Activated CD8-positive, alpha-beta memory T cell treated with anti-CD3 and anti-CD28 coated beads for 1 hour (primary cell): ENCODE data around the gene AMDHD2.
A peak's percentile ranks its signal among the peaks of the same experiment; 100 is the strongest.
"Not testable (repeated sequence)": the region's sequence is repeated elsewhere in the genome, so short reads cannot be mapped to it uniquely, and the experiment has no call there.

ENCODE experiments used
- DNase-seq, 2 donors: peaks; one replicate each; pipeline ENCODE4 v3.0.0-alpha.2; 2020; ENCODE audit warnings: low read depth in 1 of 2; ENCODE audit errors: extremely low read depth in 1 of 2

AMDHD2 gene

DNA sequence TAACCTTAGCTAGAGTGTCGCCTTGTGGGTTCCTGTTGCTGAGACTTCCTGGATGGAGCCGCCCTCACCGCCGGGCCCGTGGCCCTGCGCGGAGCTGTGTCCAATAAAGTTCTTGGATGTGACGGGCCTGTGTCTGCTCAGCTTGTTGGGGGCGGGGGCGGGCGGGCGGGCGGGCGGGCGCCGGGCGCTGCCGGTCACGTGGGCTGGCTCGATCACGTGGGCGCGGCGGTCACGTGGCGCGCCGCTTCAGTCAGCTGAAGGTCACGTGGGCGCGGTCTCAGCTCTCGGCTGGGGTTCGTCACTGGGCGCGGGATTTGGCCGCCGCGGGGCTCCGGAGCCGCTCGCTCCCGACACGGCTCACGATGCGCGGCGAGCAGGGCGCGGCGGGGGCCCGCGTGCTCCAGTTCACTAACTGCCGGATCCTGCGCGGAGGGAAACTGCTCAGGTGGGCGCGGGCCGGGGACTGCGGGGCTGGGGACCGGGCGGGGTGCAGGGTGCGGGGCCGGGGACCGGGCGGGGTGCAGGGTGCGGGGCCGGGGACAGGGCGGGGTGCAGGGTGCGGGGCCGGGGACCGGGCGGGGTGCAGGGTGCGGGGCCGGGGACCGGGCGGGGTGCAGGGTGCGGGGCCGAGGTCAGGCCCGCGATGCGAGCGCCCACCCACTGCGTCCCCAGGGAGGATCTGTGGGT lies at the start of gene AMDHD2:
TSS of gene AMDHD2 (plus strand) at position 275 of the 687 bp plus-strand sequence. CDS start at position 363, 88 bp downstream.
- DNase-seq = peak; percentile 66 to 87

- no peak for DNase-seq
Measured at GRCh38 chr16:2470603-2471015, 49.6 kb upstream of the AMDHD2 start.

DNA sequence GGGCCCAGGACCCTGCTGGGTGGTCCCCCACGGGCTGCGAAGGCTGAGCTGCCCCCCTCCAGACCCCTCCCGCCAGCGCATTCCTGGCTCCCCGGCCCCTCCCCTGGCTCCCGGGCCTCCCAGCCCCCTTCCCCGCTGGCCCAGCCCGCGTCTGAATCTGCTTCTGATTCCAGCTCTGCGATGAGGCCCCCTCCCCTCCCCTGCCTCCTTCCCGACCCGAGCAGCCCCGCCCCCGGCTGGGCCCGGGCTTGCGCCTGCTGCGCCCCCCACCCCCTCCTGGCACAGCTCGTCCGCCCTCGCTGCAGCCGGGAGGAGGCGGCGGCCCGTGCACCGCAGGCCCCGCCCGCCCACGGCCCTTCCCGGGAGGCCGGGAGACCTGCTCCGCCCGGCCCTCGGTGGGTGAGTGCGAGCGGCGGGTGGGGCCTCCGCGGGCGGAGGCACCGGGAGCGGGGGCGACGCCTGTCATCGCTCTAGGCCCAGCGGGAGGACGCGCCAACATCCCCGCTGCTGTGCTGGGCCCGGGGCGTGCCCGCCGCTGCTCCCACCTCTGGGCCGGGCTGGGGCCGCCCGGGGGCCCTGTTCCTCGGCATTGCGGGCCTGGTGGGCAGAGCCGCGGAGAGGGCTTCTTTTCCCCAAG lies 49.0 kb upstream of the AMDHD2 start, which contains the start of gene NTN3:
TSS of gene NTN3 (plus strand) at position 282 of the 637 bp plus-strand sequence. CDS start 405 bp downstream, outside the sequence.
- no peak for DNase-seq

GRCh38 chr16:2471653-2472487 lies 48.3 kb upstream of the AMDHD2 start:
- no peak for DNase-seq

DNA sequence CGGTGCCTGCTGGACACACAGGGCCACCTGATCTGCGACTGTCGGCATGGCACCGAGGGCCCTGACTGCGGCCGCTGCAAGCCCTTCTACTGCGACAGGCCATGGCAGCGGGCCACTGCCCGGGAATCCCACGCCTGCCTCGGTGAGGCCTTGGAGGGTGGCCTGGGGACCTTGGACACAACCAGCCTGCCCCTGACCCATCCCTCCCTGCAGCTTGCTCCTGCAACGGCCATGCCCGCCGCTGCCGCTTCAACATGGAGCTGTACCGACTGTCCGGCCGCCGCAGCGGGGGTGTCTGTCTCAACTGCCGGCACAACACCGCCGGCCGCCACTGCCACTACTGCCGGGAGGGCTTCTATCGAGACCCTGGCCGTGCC lies 47.7 kb upstream of the AMDHD2 start:
- DNase-seq = no peak

- no peak for DNase-seq
Measured at GRCh38 chr16:2472885-2473445, 47.2 kb upstream of the AMDHD2 start.

DNA sequence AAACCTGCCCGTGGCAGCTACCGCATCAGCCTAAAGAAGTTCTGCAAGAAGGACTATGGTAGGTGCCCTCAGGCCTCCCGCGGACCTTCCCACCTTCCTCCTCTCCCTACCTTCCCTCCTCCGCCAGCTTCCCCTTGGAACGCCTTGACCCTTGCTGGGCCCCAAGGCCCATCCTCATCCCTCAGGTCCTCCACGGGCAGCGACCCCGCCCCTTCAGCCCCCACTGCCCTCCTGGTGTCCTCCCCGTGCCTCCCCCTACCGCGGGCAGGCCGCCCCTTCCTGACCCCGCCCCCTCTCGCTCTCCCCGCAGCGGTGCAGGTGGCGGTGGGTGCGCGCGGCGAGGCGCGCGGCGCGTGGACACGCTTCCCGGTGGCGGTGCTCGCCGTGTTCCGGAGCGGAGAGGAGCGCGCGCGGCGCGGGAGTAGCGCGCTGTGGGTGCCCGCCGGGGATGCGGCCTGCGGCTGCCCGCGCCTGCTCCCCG lies 46.7 kb upstream of the AMDHD2 start:
- DNase-seq = no peak

GRCh38 chr16:2473999-2474876 lies 45.9 kb upstream of the AMDHD2 start:
- DNase-seq = peak; percentile 23 to 40

- peak; percentile 27 to 70 for DNase-seq
Measured at GRCh38 chr16:2474877-2475412, 45.2 kb upstream of the AMDHD2 start, which contains the start of gene TBC1D24. Gene TBC1D24 (plus strand): TSS chr16:2475127. CDS start chr16:2496149, 21,022 bp downstream.

- peak in 1 of 2 donors; percentile 31 for DNase-seq
Measured at GRCh38 chr16:2475413-2476344, 44.5 kb upstream of the AMDHD2 start.

DNA sequence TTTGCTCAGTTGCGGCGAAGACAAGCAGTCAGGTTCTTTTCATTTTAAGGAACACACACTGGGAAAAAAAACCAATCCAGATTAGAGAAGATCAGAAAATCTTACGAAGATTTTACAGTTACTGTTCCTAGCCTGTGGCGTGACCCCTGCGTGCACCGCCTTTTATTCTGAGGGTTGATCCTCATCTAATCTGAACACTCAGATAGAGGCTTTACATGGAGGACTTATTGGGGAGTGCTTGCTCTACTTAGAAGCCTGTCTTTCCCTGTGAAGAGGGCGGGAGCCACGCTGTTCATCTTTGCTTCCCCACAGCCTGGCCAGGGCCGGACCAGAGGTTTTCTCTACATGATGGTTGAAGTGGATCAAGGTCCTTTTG lies 43.8 kb upstream of the AMDHD2 start:
- no peak for DNase-seq

GRCh38 chr16:2476741-2477140 lies 43.4 kb upstream of the AMDHD2 start:
- no peak for DNase-seq

DNA sequence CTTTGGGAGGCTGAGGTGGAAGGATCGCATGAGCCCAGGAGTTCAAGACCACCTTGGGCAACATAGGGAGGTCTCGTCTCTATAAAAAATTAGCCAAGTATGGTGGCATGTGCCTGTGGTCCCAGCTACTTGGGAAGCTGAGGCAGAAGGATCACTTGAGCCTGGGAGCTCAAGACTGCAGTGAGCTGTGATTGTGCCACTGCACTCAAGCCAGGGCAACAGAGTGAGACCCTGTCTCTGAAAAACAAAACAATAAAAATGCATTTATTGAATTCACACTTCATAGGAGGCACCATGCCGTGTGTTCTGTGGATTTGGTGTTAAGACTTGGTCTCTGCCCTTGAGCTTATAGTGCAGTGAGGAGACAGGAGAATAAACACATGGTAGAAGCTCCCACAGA lies 42.8 kb upstream of the AMDHD2 start:
- no peak for DNase-seq

DNA sequence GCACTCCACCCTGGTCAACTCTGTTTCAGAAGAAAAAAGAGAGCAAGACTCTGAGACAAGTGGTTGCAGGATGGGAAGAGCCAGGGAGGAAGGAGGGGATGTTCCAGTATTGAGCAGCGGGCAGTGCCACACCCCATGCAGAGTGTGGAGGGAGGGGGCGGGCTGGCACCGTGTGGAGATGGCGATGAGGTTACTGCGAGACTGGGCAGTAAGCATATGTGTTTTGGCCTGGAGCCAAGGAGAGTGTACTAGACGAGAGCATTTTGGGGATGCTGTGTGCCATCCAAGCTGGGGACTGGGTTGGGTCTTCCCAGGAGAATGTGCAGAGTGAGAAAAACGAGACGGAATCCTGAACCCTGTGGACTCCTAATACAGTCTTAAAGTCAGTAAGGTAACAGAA lies 41.9 kb upstream of the AMDHD2 start:
- DNase-seq = no peak

- DNase-seq = not testable (repeated sequence)
Measured at GRCh38 chr16:2479996-2480395, 40.2 kb upstream of the AMDHD2 start.

DNA sequence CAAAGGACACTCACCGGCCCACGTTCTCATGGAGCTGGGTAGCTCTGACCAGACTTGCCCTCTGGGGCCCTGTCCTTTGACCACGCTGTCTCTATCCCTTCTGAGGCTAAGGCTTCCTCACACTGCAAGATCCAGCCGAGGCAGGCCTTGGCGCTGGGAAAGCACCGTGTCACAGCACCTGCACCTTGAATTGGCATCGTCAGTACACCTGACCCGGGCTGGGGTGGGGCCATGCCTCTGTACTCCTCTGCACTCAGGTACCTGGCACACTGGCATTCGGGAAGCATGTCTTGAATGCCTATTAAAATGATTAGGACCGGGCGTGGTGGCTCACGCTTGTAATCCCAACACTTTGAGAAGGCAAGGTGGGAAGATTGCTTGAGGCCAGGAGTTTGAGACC lies 39.2 kb upstream of the AMDHD2 start:
- no peak for DNase-seq

- no peak for DNase-seq
Measured at GRCh38 chr16:2481676-2482075, 38.5 kb upstream of the AMDHD2 start.

DNA sequence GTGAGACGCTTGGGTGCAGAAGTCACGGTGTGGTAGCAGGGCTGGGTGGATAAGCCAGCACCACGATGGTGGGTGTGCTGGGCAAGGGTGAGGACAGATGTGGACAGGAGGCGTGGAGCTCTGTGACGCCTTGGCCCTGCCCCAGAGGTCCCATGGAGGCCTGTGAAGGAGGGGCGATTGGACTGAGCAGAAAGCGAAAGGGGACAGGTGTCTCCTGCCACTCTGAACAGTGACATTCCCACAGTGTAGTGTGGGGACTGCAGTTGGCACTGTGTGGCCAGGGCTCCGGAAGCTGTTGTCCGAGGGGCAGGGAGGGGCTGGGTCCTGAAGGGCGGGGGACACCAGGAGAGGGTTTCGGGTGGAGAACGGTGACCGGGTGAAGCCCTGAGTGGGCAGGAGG lies 37.9 kb upstream of the AMDHD2 start:
- no peak for DNase-seq
